ENCODE data around the gene PRKAR1B. TPM values are rescaled to one million over a fixed set of nuclear protein-coding genes. Genes with fewer than 3 reads are reported as not detected.

PRKAR1B gene
- total and polyA plus RNA-seq, 2 donors (not counting 1 experiment from before 2014, with no cell fraction given): 4.5 to 8.6 TPM

DNA sequence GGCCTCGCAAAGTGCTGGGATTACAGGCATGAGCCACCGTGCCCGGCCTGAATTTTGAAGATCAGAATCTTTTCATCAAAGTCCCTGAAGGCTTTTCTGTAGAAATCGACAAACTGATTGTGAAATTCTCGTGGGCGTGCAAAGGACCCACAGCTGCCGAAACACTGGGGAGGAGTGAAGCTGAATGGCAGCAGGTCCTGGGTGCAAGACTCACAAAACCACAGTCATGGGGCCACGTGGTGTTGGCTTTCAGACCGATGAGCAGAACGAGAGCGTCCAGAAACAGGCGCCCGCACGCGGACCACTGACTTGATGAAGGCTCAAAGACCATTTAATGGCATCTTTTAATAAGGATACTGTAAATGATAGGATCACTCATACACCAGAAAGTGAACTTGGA lies 24.7 kb upstream of the PRKAR1B start:
- Mint-ChIP-seq H3K4me3 (no peak overlapping the region), H3K27ac (no peak overlapping the region), H3K27me3 (no peaks in the 10 kb centered on the region), H3K4me1 (no peaks in the 10 kb centered on the region), H3K9me3 (ENCODE audit: insufficient read depth) (no peaks in the 10 kb centered on the region)
- Histone ChIP-seq H4K20me1 (ENCODE audit: control insufficient read depth, insufficient read depth, low read length, poor library complexity, severe bottlenecking) (no peaks in the 10 kb centered on the region), H3K27me3 (replicated peaks in 1 of 4; ENCODE audit: control extremely low read depth in 1 of 4, control insufficient read depth in 3 of 4, insufficient read depth in 4 of 4, low read length in 3 of 4) (no peaks in the 10 kb centered on the region), H3K79me2 (ENCODE audit: control insufficient read depth, insufficient read depth, low read length) (peaks cover 3% of the 10 kb centered on the region), H3K9ac (ENCODE audit: low read length) (no peak overlapping the region), H3K9me3 (ENCODE audit: control extremely low read depth in 1 of 3, control insufficient read depth in 2 of 3, insufficient read depth in 1 of 3, low read length in 2 of 3) (no peaks in the 10 kb centered on the region), H3K27ac (ENCODE audit: low read length in 2 of 2) (no peak overlapping the region), H3K36me3 (replicated peaks in 1 of 2; ENCODE audit: control extremely low read depth in 1 of 2, control insufficient read depth in 1 of 2, extremely low read depth in 1 of 2, insufficient read depth in 2 of 2, low read length in 1 of 2) (peaks cover 2 to 26% of the 10 kb centered on the region in 2 experiments), H3K4me1 (ENCODE audit: control insufficient read depth in 2 of 2, insufficient read depth in 2 of 2, low read length in 2 of 2) (no peaks in the 10 kb centered on the region), H3K4me3 (ENCODE audit: control extremely low read depth in 1 of 5, extremely low read depth in 1 of 5, insufficient read depth in 1 of 5, low read depth in 2 of 5, low read length in 4 of 5) (no peak overlapping the region), H2AFZ (ENCODE audit: insufficient read depth, low read depth, low read length, poor library complexity, severe bottlenecking) (no peak overlapping the region), H3K4me2 (replicated peaks; ENCODE audit: low read depth, low read length, poor library complexity, severe bottlenecking) (no peak overlapping the region)
- no peak for ATAC-seq (ENCODE audit: low read depth)
- ChIA-PET CTCF (no interaction called here), POLR2A (no interaction called here)
- TF ChIP-seq EZH2 (IDR thresholded peaks at IDR 0.05; ENCODE audit: borderline replicate concordance, insufficient read depth, low read depth, low read length, poor library complexity, severe bottlenecking) (no peak), CTCF (IDR thresholded peaks at IDR 0.05) (no peak)
- 94% methylated on average over 8 of the region's 15 CpGs for WGBS (ENCODE audit: insufficient coverage)
- intact Hi-C loops (cut with micrococcal nuclease): no loop called here
- no peak for DNase-seq

DNA sequence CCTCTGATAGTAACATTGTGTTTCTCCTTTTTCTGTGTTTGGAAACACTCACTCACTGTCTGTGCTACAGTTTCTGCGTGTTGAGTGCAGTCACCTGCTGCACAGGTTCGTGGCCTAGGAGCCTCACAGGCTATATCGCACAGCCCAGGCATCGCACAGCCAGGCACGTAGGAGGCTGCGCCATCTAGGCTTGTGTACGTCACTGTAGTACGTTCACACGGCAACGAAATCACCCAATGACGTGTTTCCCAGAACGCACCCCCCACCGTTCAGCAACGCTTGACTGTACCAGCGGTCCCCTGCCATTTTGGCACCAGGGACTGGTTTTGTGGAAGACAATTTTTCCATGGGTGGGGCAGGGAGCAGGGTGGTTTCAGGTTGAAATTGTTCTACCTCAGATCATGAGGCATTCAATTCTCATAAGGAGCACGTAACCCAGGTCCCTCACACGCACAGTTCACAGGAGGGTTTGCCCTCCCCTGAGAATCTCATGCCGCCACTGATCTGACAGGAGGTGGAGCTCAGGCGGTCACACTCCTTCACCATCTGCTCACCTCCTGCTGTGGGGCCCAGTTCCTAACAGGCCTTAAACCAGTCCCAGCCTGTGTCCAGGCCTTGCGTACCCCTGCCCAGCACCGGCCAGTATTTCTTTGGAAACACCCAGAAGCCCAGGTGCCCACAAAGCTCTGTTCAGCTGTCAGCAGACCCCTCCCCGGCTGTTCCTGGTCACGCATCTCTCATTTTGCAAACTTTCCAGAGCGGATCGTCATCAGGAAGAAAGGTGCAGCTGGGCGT lies 23.2 kb upstream of the PRKAR1B start:
- WGBS (ENCODE audit: insufficient coverage): 97% methylated on average over 26 of the region's 26 CpGs
- DNase-seq (no peak), ATAC-seq (ENCODE audit: low read depth) (no peak)
- Histone ChIP-seq H3K36me3 (replicated peaks in 1 of 2; ENCODE audit: control extremely low read depth in 1 of 2, control insufficient read depth in 1 of 2, extremely low read depth in 1 of 2, insufficient read depth in 2 of 2, low read length in 1 of 2) (peaks cover 2 to 15% of the 10 kb centered on the region in 2 experiments), H3K4me3 (ENCODE audit: control extremely low read depth in 1 of 5, extremely low read depth in 1 of 5, insufficient read depth in 1 of 5, low read depth in 2 of 5, low read length in 4 of 5) (no peak overlapping the region), H3K27ac (ENCODE audit: low read length in 2 of 2) (no peak overlapping the region), H3K4me1 (ENCODE audit: control insufficient read depth in 2 of 2, insufficient read depth in 2 of 2, low read length in 2 of 2) (no peaks in the 10 kb centered on the region), H3K9ac (ENCODE audit: low read length) (no peak overlapping the region), H3K79me2 (ENCODE audit: control insufficient read depth, insufficient read depth, low read length) (peaks cover 3% of the 10 kb centered on the region), H3K4me2 (replicated peaks; ENCODE audit: low read depth, low read length, poor library complexity, severe bottlenecking) (no peak overlapping the region), H3K27me3 (replicated peaks in 1 of 4; ENCODE audit: control extremely low read depth in 1 of 4, control insufficient read depth in 3 of 4, insufficient read depth in 4 of 4, low read length in 3 of 4) (no peaks in the 10 kb centered on the region), H4K20me1 (ENCODE audit: control insufficient read depth, insufficient read depth, low read length, poor library complexity, severe bottlenecking) (no peaks in the 10 kb centered on the region), H3K9me3 (ENCODE audit: control extremely low read depth in 1 of 3, control insufficient read depth in 2 of 3, insufficient read depth in 1 of 3, low read length in 2 of 3) (peaks cover 0 to under 1% (median 0%) of the 10 kb centered on the region in 3 donors), H2AFZ (ENCODE audit: insufficient read depth, low read depth, low read length, poor library complexity, severe bottlenecking) (no peak overlapping the region)
- POLR2A ChIA-PET: no interaction called here
- intact Hi-C loops (cut with micrococcal nuclease): no loop called here
- Mint-ChIP-seq H3K27me3 (no peaks in the 10 kb centered on the region), H3K9me3 (ENCODE audit: insufficient read depth) (no peaks in the 10 kb centered on the region), H3K4me1 (no peaks in the 10 kb centered on the region), H3K4me3 (no peak overlapping the region), H3K27ac (no peak overlapping the region)
- CTCF ChIA-PET: no interaction called here
- TF ChIP-seq CTCF (IDR thresholded peaks at IDR 0.05) (no peak), EZH2 (IDR thresholded peaks at IDR 0.05; ENCODE audit: borderline replicate concordance, insufficient read depth, low read depth, low read length, poor library complexity, severe bottlenecking) (no peak)

All from B cell (primary cell).